Measurements from ENCODE around the gene CCIN.

GRCh38 chr9:36177571-36177970 lies 8.4 kb downstream of the CCIN start:
- TF ChIP-seq CTCF (IDR thresholded peaks at IDR 0.05; ENCODE audit: borderline replicate concordance, extremely low read depth, low read length, poor library complexity, severe bottlenecking) (no peak), EZH2 (IDR thresholded peaks at IDR 0.05; ENCODE audit: borderline replicate concordance, low read depth, low read length, severe bottlenecking) (no peak)

All from DND-41 (cell line).